ENCODE results near the gene POU3F1.
A peak's percentile ranks its signal among the peaks of the same experiment; 100 is the strongest.

Gene POU3F1

GRCh38 chr1:37994886-37995566 is 51.6 kb downstream of the POU3F1 start:
- H3K27me3 ChIP-seq (ENCODE audit: insufficient read depth, poor library complexity, severe bottlenecking): no peaks in the 10 kb centered on the region
- no peak for ATAC-seq (ENCODE audit: low read depth)
- peaks cover 13% of the 10 kb centered on the region for H3K4me1 ChIP-seq (ENCODE audit: insufficient read depth, poor library complexity, severe bottlenecking)
- peak overlapping the region; percentile 42 for H3K4me3 ChIP-seq (ENCODE audit: severe bottlenecking)
- no peak for DNase-seq (ENCODE audit: low spot score)
- no peaks in the 10 kb centered on the region for H3K9me3 ChIP-seq (ENCODE audit: severe bottlenecking)
- TF ChIP-seq, protein P1, sequence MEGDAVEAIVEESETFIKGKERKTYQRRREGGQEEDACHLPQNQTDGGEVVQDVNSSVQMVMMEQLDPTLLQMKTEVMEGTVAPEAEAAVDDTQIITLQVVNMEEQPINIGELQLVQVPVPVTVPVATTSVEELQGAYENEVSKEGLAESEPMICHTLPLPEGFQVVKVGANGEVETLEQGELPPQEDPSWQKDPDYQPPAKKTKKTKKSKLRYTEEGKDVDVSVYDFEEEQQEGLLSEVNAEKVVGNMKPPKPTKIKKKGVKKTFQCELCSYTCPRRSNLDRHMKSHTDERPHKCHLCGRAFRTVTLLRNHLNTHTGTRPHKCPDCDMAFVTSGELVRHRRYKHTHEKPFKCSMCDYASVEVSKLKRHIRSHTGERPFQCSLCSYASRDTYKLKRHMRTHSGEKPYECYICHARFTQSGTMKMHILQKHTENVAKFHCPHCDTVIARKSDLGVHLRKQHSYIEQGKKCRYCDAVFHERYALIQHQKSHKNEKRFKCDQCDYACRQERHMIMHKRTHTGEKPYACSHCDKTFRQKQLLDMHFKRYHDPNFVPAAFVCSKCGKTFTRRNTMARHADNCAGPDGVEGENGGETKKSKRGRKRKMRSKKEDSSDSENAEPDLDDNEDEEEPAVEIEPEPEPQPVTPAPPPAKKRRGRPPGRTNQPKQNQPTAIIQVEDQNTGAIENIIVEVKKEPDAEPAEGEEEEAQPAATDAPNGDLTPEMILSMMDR (IDR thresholded peaks at IDR 0.05; ENCODE audit: poor library complexity, severe bottlenecking): no peak
- H3K27ac ChIP-seq (ENCODE audit: poor library complexity, severe bottlenecking): peak overlapping the region; percentile 69
- peaks cover 12% of the 10 kb centered on the region for H3K36me3 ChIP-seq (ENCODE audit: low read depth)

Data from RWPE2 (cell line).